KMS-11 (cell line): ENCODE data around the gene EXOC4.
A peak's percentile ranks its signal among the peaks of the same experiment; 100 is the strongest.

Experiments used
- H2AFZ ChIP-seq: fragments of 200-600 bp; sonication (generic); 2 replicates; pipeline ENCODE4 v1.6.1; 2016; ENCODE audit warnings: antibody characterized with exemption, mixed run types, low read depth
- H3K27ac ChIP-seq: fragments of 200-600 bp; sonication (generic); 2 replicates; pipeline ENCODE4 v1.6.1; 2016; ENCODE audit warnings: mild to moderate bottlenecking, mixed run types
- H3K27me3 ChIP-seq: fragments of 200-600 bp; sonication (generic); 2 replicates; pipeline ENCODE4 v1.6.1; 2017; ENCODE audit warnings: mild to moderate bottlenecking, low read depth, mixed run types, moderate library complexity; ENCODE audit not compliant: insufficient read depth
- H3K36me3 ChIP-seq: fragments of 200-600 bp; sonication (generic); 2 replicates; pipeline ENCODE4 v1.6.1; 2017; ENCODE audit warnings: mild to moderate bottlenecking, mixed run types; ENCODE audit not compliant: insufficient read depth
- H3K4me1 ChIP-seq: fragments of 200-600 bp; sonication (generic); 2 replicates; pipeline ENCODE4 v1.6.1; 2016; ENCODE audit warnings: mild to moderate bottlenecking, low read depth, mixed run types; ENCODE audit not compliant: poor library complexity, severe bottlenecking
- H3K4me2 ChIP-seq: fragments of 200-600 bp; sonication (generic); 2 replicates; pipeline ENCODE4 v1.7.0; 2016; ENCODE audit warnings: mild to moderate bottlenecking, mixed run types
- H3K4me3 ChIP-seq: fragments of 200-600 bp; sonication (generic); IDR thresholded peaks from 2 replicates; pipeline ENCODE4 v1.6.1; 2017; ENCODE audit warnings: low read depth, low read length, mixed read lengths; ENCODE audit not compliant: insufficient read depth
- H3K79me2 ChIP-seq: fragments of 200-600 bp; sonication (generic); 2 replicates; pipeline ENCODE4 v1.6.1; 2016; ENCODE audit warnings: low read depth, mixed run types; ENCODE audit not compliant: insufficient read depth
- H3K9ac ChIP-seq: fragments of 200-600 bp; sonication (generic); 2 replicates; pipeline ENCODE4 v1.6.1; 2016; ENCODE audit warnings: mild to moderate bottlenecking, mixed run types
- H4K20me1 ChIP-seq: fragments of 200-600 bp; sonication (generic); 2 replicates; pipeline ENCODE4 v1.6.1; 2016; ENCODE audit warnings: mild to moderate bottlenecking, mixed run types; ENCODE audit not compliant: insufficient read depth
- CTCF ChIP-seq: fragments of 200-600 bp; sonication (generic); conservative IDR thresholded peaks from 2 replicates; pipeline ENCODE4 v1.6.1; 2017; ENCODE audit warnings: low read depth, mild to moderate bottlenecking, antibody characterized with exemption, low read length, moderate library complexity, mixed read lengths

The EXOC4 gene

GRCh38 chr7:133742709-133743538, 490.0 kb downstream of the EXOC4 start:
- Histone ChIP-seq H3K9ac (no peak overlapping the region), H3K4me1 (no peaks in the 10 kb centered on the region), H4K20me1 (no peaks in the 10 kb centered on the region), H3K27me3 (no peaks in the 10 kb centered on the region), H3K4me3 (no peak overlapping the region), H3K79me2 (no peaks in the 10 kb centered on the region), H3K27ac (no peak overlapping the region), H3K4me2 (no peak overlapping the region), H3K36me3 (no peaks in the 10 kb centered on the region), H2AFZ (no peak overlapping the region)
- TF ChIP-seq CTCF: peak; percentile 57

DNA sequence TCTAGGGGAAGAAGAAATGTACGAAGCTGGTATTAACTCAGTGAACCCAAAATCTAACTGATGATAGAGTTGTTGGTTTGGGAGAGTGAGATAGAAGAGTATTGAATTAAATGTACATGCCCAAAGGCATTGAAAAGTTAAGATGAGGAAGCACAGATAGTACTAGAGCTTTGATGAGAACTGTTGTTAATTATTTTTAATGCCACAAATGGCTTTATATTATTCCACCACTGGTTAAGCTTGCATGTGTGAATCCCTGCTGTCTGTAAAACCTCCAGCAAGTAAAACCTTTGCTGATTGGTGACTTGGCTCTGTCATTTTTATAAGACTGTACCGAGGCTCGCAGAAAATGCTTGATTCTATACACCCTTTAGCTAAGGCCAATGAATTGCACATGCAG, 491.6 kb downstream of the EXOC4 start:
- TF ChIP-seq CTCF: no peak
- Histone ChIP-seq H3K4me1 (no peaks in the 10 kb centered on the region), H3K4me3 (no peak overlapping the region), H4K20me1 (no peaks in the 10 kb centered on the region), H3K36me3 (no peaks in the 10 kb centered on the region), H3K27ac (no peak overlapping the region), H3K4me2 (no peak overlapping the region), H3K9ac (no peak overlapping the region), H3K79me2 (no peaks in the 10 kb centered on the region), H2AFZ (no peak overlapping the region), H3K27me3 (no peaks in the 10 kb centered on the region)

DNA sequence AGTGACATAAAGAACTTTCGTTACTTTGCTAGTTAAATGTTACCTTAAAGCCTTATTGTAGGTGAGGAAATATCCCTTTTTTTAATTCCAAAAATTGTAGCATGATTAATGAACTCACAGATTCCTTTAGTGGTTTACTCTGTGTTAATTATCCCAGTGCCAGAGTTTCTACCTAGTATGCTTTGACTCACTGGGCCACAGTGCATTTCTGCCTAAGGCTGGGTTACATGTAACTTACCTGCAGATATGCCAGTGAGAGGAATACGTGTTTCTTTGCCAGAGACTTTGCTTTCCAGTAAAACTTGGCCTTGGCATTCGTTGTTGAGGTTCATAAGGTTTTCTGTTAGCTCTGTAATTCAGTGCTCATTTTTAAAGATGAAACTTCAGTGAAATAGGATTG, 493.4 kb downstream of the EXOC4 start:
- Histone ChIP-seq H3K4me3 (no peak overlapping the region), H4K20me1 (no peaks in the 10 kb centered on the region), H3K4me2 (no peak overlapping the region), H2AFZ (no peak overlapping the region), H3K79me2 (no peaks in the 10 kb centered on the region), H3K4me1 (no peaks in the 10 kb centered on the region), H3K9ac (no peak overlapping the region), H3K27ac (no peak overlapping the region), H3K36me3 (no peaks in the 10 kb centered on the region), H3K27me3 (no peaks in the 10 kb centered on the region)
- TF ChIP-seq CTCF: no peak

- Histone ChIP-seq H3K79me2 (no peaks in the 10 kb centered on the region), H3K9ac (no peak overlapping the region), H3K27me3 (no peaks in the 10 kb centered on the region), H4K20me1 (no peaks in the 10 kb centered on the region), H3K4me2 (no peak overlapping the region), H3K36me3 (no peaks in the 10 kb centered on the region), H3K27ac (no peak overlapping the region), H3K4me1 (no peaks in the 10 kb centered on the region), H3K4me3 (no peak overlapping the region), H2AFZ (no peak overlapping the region)
- TF ChIP-seq CTCF: no peak
These were observed 494.0 kb downstream of the EXOC4 start for GRCh38 chr7:133746847-133747246.
